Pancreas (tissue), 10 donors: ENCODE results near the gene PPP2R1A. TPM values are rescaled to one million over a fixed set of nuclear protein-coding genes. Genes with fewer than 3 reads are reported as not detected.
A peak's percentile ranks its signal among the peaks of the same experiment; 100 is the strongest.

Experiments
- ATAC-seq, 4 donors: fragments of 200-7000 bp; cut with Tn5 transposase; one replicate each; pipeline versions ENCODE4 v1.8.0 to v1.9.1; 2020; ENCODE audit warnings: mild to moderate bottlenecking in 4 of 4, moderate library complexity in 4 of 4
- DNase-seq, 6 donors: peaks; one replicate each; pipeline ENCODE4 v3.0.0-alpha.2; 2020
- FAIRE-seq: peaks from 2 replicates; lab custom pipeline; 2012; peaks lifted over from hg19 to GRCh38; lab: Jason Lieb, UNC
- H3K27ac ChIP-seq, 4 donors: fragments of 200-600 bp; sonication (generic); 1 replicate in 3 of 4; 2 replicates in 1 of 4; pipeline versions ENCODE4 v1.5.0 to v1.8.0; 2020
- H3K27me3 ChIP-seq, 4 donors: fragments of 200-600 bp; one replicate each; pipeline ENCODE4 v1.8.0; 2021
- H3K36me3 ChIP-seq, 3 donors: fragments of 200-600 bp; sonication (generic) in 1 of 3; one replicate each; pipeline versions ENCODE4 v1.5.0 to v1.8.0; 2020 to 2021
- H3K4me1 ChIP-seq, 3 donors: fragments of 200-600 bp; one replicate each; pipeline ENCODE4 v1.8.0; 2021
- H3K4me3 ChIP-seq, 4 donors: fragments of 200-600 bp; sonication (generic) in 2 of 4; one replicate each; pipeline versions ENCODE4 v1.5.0 to v1.8.0; 2020 to 2021
- H3K9me3 ChIP-seq, 4 donors: fragments of 200-600 bp; one replicate each; pipeline ENCODE4 v1.8.0; 2021
- WGBS, 2 donors: extraction: QIAGEN DNeasy Blood & Tissue Kit; methylation state at CpG; one replicate each; pipeline ENCODE4 v1.1.7; 2013; 5-methylcytosine and 5-hydroxymethylcytosine counted together
- intact Hi-C, 3 donors: fragments of 100-400 bp; cut with DNase I; formaldehyde crosslinking; loops; one replicate each; pipeline versions ENCODE4 v1.11.1 to v1.14.2; 2022
- polyA plus RNA-seq, 2 donors: library from polyadenylated mRNA; stranded (reverse); fragments of 200-250 nt; gene quantifications; one replicate each; pipeline ENCODE4 v1.2.3, GENCODE V29; 2013
- total RNA-seq, 6 donors: library from RNA; stranded (reverse); fragmentation: NEBNext Ultra II Directional in 4 of 6; extraction: Animal tissue kit (Norgen Biotek cat#: 25700) in 4 of 6; gene quantifications; one replicate each; pipeline versions ENCODE4 v1.2.1 to v1.2.4, GENCODE V29; 2021 to 2023
- TF ChIP-seq, protein P1 (sequence below), 4 donors: fragments of 200-600 bp; sonication (generic) in 3 of 4; IDR thresholded peaks; one replicate each; pipeline versions ENCODE4 v1.5.0 to v1.8.0; 2021; ENCODE audit warnings: antibody characterized with exemption in 4 of 4
- donor health status: healthy with polysubstance abuse.
- donor health status: DM: no; HTN: no; CAD: no; lungs with moderate emphysema.
- donor health status: DM: no; HTN: no; CAD: no.
- donor health status: control.
- donor health status: control.
- donor health status: Bipolar disorder and iron deficiency.
- donor health status: DM: yes; HTN: yes; CAD: no.
- donor health status: DM: no; HTN: no; CAD: no.
- donor health status: DM: no; HTN: no; CAD: no.
- donor health status: DM: yes; HTN: yes; CAD: no.

PPP2R1A gene
- total RNA-seq: 100 to 1,000 TPM in 3 of 6 donors, 10 to 100 TPM in 3; 70.9 to 119 (median 99.1) TPM
- polyA plus RNA-seq: 100 to 1,000 TPM in 1 of 2 donors, 10 to 100 TPM in 1; 89.1 to 108 TPM

GRCh38 chr19:52189735-52190486, at the start of gene PPP2R1A:
Gene PPP2R1A, plus strand, starts transcription at chr19:52190052. Its CDS starts 45 bp downstream, at chr19:52190097.
- FAIRE-seq (peak; percentile 99), DNase-seq (peak; percentile 88 to 100 (median 99)), ATAC-seq (peak; percentile 89 to 95 (median 90))
- no peaks in the 10 kb centered on the region for H3K27me3 ChIP-seq
- no peaks in the 10 kb centered on the region for H3K36me3 ChIP-seq
- peak within 1 kb of the TSS; percentile 81 to 94 (median 84) for H3K4me3 ChIP-seq
- peaks cover 4 to 18% (median 5%) of the 10 kb centered on the region in 3 donors for H3K4me1 ChIP-seq
- peak within 1 kb of the TSS; percentile 95 to 97 (median 96) for H3K27ac ChIP-seq
- TF ChIP-seq, protein P1, sequence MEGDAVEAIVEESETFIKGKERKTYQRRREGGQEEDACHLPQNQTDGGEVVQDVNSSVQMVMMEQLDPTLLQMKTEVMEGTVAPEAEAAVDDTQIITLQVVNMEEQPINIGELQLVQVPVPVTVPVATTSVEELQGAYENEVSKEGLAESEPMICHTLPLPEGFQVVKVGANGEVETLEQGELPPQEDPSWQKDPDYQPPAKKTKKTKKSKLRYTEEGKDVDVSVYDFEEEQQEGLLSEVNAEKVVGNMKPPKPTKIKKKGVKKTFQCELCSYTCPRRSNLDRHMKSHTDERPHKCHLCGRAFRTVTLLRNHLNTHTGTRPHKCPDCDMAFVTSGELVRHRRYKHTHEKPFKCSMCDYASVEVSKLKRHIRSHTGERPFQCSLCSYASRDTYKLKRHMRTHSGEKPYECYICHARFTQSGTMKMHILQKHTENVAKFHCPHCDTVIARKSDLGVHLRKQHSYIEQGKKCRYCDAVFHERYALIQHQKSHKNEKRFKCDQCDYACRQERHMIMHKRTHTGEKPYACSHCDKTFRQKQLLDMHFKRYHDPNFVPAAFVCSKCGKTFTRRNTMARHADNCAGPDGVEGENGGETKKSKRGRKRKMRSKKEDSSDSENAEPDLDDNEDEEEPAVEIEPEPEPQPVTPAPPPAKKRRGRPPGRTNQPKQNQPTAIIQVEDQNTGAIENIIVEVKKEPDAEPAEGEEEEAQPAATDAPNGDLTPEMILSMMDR (IDR thresholded peaks at IDR 0.05): no peak
- intact Hi-C loops: no loop called here
- 0% methylated on average over 54 to 70 of the region's 70 CpGs for WGBS, 2 donors
- H3K9me3 ChIP-seq: no peaks in the 10 kb centered on the region

GRCh38 chr19:52141203-52141602, 48.6 kb upstream of the PPP2R1A start:
- H3K36me3 ChIP-seq: no peaks in the 10 kb centered on the region
- DNase-seq (no peak), FAIRE-seq (no peak), ATAC-seq (no peak)
- intact Hi-C loops: no loop called here
- H3K27me3 ChIP-seq: no peaks in the 10 kb centered on the region
- H3K4me3 ChIP-seq: no peak overlapping the region
- no peak overlapping the region for H3K27ac ChIP-seq
- peaks cover 6 to 11% (median 7%) of the 10 kb centered on the region in 3 donors for H3K4me1 ChIP-seq
- WGBS, 2 donors: 71 to 80% methylated on average over 2 of the region's 2 CpGs
- TF ChIP-seq, protein P1 (IDR thresholded peaks at IDR 0.05): no peak
- H3K9me3 ChIP-seq: no peaks in the 10 kb centered on the region

GRCh38 chr19:52142001-52142595, 47.8 kb upstream of the PPP2R1A start:
- Histone ChIP-seq H3K4me1 (peaks cover 6 to 11% (median 7%) of the 10 kb centered on the region in 3 donors), H3K9me3 (no peaks in the 10 kb centered on the region), H3K4me3 (no peak overlapping the region), H3K36me3 (no peaks in the 10 kb centered on the region), H3K27ac (no peak overlapping the region), H3K27me3 (no peaks in the 10 kb centered on the region)
- TF ChIP-seq, protein P1 (IDR thresholded peaks at IDR 0.05): no peak
- WGBS, 2 donors: 73 to 77% methylated on average over 3 of the region's 3 CpGs
- no peak for ATAC-seq
- intact Hi-C loops: no loop called here
- no peak for DNase-seq
- FAIRE-seq: no peak

GRCh38 chr19:52148256-52148655, 41.6 kb upstream of the PPP2R1A start:
- ATAC-seq: no peak
- intact Hi-C loops: no loop called here
- H3K4me1 ChIP-seq: no peaks in the 10 kb centered on the region
- H3K9me3 ChIP-seq: no peaks in the 10 kb centered on the region
- no peak overlapping the region for H3K27ac ChIP-seq
- FAIRE-seq: no peak
- H3K36me3 ChIP-seq: no peaks in the 10 kb centered on the region
- no peak overlapping the region for H3K4me3 ChIP-seq
- no peak for DNase-seq
- no peaks in the 10 kb centered on the region for H3K27me3 ChIP-seq
- TF ChIP-seq, protein P1 (IDR thresholded peaks at IDR 0.05): no peak
